Left forelimb (tissue), 1 donor: Measurements from ENCODE around the gene CCDC102B.
"Not testable (repeated sequence)": the region's sequence is repeated elsewhere in the genome, so short reads cannot be mapped to it uniquely, and the experiment has no call there.

ENCODE experiments used
- DNase-seq: peaks from one replicate; pipeline ENCODE4 v3.0.0-alpha.2; 2018; ENCODE audit warnings: low spot score

Gene CCDC102B

GRCh38 chr18:68797871-68798270, at the start of gene CCDC102B:
Gene CCDC102B, plus strand, starts transcription at chr18:68798080. Its CDS starts 38,684 bp downstream, at chr18:68836764.
- no peak for DNase-seq

- no peak for DNase-seq
These were observed 40.8 kb upstream of the CCDC102B start for GRCh38 chr18:68757126-68757525.

- no peak for DNase-seq
These were observed 38.6 kb upstream of the CCDC102B start for GRCh38 chr18:68759308-68759707.

- DNase-seq = no peak
These were observed 34.8 kb upstream of the CCDC102B start for GRCh38 chr18:68763083-68763482.

- no peak for DNase-seq
These were observed 33.9 kb upstream of the CCDC102B start for GRCh38 chr18:68764016-68764415.

GRCh38 chr18:68766433-68766832, 31.4 kb upstream of the CCDC102B start:
- no peak for DNase-seq

GRCh38 chr18:68769461-68769860, 28.4 kb upstream of the CCDC102B start:
- DNase-seq = no peak

GRCh38 chr18:68772268-68772667, 25.6 kb upstream of the CCDC102B start:
- DNase-seq = no peak

- no peak for DNase-seq
These were observed 19.5 kb upstream of the CCDC102B start for GRCh38 chr18:68778280-68778886.

- DNase-seq = no peak
These were observed 18.7 kb upstream of the CCDC102B start for GRCh38 chr18:68779169-68779568.

- no peak for DNase-seq
These were observed 16.9 kb upstream of the CCDC102B start for GRCh38 chr18:68780802-68781635.

- no peak for DNase-seq
These were observed 14.4 kb upstream of the CCDC102B start for GRCh38 chr18:68783506-68783905.

- no peak for DNase-seq
These were observed 13.8 kb upstream of the CCDC102B start for GRCh38 chr18:68784071-68784470.

- not testable (repeated sequence) for DNase-seq
These were observed 7.6 kb upstream of the CCDC102B start for GRCh38 chr18:68790290-68790689.

- no peak for DNase-seq
These were observed 6.1 kb upstream of the CCDC102B start for GRCh38 chr18:68791801-68792200.

GRCh38 chr18:68793951-68794350, 3.9 kb upstream of the CCDC102B start:
- no peak for DNase-seq

GRCh38 chr18:68796936-68797690, 767 bp upstream of the CCDC102B start:
- DNase-seq = no peak

- no peak for DNase-seq
These were observed 2.2 kb downstream of the CCDC102B start for GRCh38 chr18:68800075-68800474.

GRCh38 chr18:68803356-68803755, 5.5 kb downstream of the CCDC102B start:
- DNase-seq = no peak

- no peak for DNase-seq
These were observed 19.7 kb downstream of the CCDC102B start for GRCh38 chr18:68817584-68817983.

GRCh38 chr18:68818584-68818983, 20.7 kb downstream of the CCDC102B start:
- DNase-seq = no peak

GRCh38 chr18:68822926-68823325, 25.0 kb downstream of the CCDC102B start:
- DNase-seq = no peak

- no peak for DNase-seq
These were observed 28.2 kb downstream of the CCDC102B start for GRCh38 chr18:68826121-68826520.
